Measurements from ENCODE around the gene SHCBP1L.

The SHCBP1L gene

DNA sequence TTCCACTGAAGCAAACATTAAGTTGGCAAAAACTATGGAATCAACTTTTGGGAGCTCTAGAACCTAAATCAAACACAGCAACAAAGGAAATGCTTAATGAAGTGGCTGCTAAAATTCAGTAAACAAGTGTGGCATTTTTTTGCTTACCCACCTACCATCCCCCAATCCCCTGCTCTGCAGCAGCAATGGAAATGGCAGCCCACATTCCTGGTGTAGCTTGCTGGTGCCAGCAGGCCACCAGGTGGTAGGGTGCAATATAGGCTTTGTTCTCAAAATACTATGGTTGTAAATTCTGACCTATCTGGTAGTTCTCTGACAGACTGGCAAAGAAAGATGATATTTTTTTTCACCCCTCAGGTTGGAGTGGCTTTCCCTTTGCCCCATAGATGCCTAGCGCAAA lies 42.8 kb downstream of the SHCBP1L start:
- peak overlapping the region; percentile 32 for H3K27ac ChIP-seq
- TF ChIP-seq CTCF (conservative IDR thresholded peaks at IDR 0.05), result no peak

DNA sequence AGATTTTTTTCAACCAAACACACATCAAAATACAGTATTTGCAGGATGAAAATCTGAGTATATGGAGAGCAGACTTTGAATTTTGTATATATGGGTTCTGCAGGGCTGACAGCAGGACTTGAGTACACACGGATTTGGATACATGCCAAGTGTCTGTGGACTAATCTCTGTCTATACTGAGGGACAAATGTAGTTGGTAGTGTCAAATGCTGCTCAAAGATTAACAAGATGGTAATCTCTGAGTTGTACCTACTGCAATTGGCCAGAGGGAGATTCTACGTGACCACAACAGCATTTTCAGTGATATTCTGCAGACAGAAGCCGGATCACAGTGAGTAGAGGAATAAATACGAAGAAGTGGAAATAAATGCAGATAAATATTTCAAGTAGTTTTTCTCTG lies 43.4 kb downstream of the SHCBP1L start:
- no peak for TF ChIP-seq CTCF (conservative IDR thresholded peaks at IDR 0.05)
- H3K27ac ChIP-seq, result peak overlapping the region; percentile 32

GRCh38 chr1:182905321-182905720 lies 47.6 kb downstream of the SHCBP1L start:
- no peak overlapping the region for H3K27ac ChIP-seq
- no peak for TF ChIP-seq CTCF (conservative IDR thresholded peaks at IDR 0.05)

DNA sequence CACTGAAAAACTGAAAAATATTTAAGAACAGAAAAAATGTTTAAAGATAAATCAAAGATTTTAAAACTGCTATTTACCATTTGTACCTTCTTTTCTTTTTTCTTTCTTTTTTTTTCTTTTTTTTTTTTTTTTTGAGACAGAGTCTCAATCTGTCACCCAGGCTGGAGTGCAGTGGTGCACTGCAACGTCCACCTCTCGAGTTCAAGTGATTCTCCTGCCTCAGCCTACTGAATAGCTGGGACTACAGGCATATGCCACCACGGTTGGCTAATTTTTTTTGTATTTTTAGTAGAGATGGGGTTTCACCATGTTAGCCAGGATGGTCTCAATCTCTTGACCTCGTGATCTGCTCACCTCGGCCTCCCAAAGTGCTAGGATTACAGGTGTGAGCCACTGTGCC lies 51.0 kb downstream of the SHCBP1L start:
- peak overlapping the region; percentile 38; the same call in 1 of the 2 replicates for H3K27ac ChIP-seq

GRCh38 chr1:182897696-182898095 lies 55.3 kb downstream of the SHCBP1L start:
- H3K27ac ChIP-seq, result no peak overlapping the region
- TF ChIP-seq CTCF (conservative IDR thresholded peaks at IDR 0.05), result no peak

- no peak for TF ChIP-seq CTCF (conservative IDR thresholded peaks at IDR 0.05)
- no peak overlapping the region; the same call in 1 of the 2 replicates for H3K27ac ChIP-seq
Measured at GRCh38 chr1:182890927-182891610, 61.9 kb downstream of the SHCBP1L start.

- no peak for TF ChIP-seq CTCF (conservative IDR thresholded peaks at IDR 0.05)
- no peak overlapping the region; the same call in 1 of the 2 replicates for H3K27ac ChIP-seq
Measured at GRCh38 chr1:182889997-182890396, 63.0 kb downstream of the SHCBP1L start.

- no peak for TF ChIP-seq CTCF (conservative IDR thresholded peaks at IDR 0.05)
- no peak overlapping the region for H3K27ac ChIP-seq
Measured at GRCh38 chr1:182888736-182889531, 64.0 kb downstream of the SHCBP1L start.
